Measurements from ENCODE around the gene KLHDC8A.

DNA sequence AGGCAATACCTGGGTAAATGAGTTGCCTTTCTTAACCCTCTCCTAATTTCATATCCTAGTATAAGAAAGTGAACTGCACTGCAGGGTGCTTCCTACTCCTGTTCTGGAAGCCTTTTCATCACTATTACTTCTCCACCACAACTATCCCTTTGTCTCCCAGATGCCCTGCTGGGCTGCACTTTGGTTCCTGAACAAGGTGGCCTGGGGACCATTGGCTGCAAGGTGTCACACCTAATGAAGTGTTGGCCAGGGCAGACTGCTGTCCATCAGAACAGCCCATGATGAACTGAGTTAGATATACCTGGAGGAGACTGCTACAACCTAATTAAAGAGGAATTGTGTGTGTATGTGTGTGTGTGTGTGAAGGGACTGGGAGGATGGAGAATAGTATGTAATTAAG lies 1.9 kb upstream of the KLHDC8A start:
- TF ChIP-seq, protein P1, sequence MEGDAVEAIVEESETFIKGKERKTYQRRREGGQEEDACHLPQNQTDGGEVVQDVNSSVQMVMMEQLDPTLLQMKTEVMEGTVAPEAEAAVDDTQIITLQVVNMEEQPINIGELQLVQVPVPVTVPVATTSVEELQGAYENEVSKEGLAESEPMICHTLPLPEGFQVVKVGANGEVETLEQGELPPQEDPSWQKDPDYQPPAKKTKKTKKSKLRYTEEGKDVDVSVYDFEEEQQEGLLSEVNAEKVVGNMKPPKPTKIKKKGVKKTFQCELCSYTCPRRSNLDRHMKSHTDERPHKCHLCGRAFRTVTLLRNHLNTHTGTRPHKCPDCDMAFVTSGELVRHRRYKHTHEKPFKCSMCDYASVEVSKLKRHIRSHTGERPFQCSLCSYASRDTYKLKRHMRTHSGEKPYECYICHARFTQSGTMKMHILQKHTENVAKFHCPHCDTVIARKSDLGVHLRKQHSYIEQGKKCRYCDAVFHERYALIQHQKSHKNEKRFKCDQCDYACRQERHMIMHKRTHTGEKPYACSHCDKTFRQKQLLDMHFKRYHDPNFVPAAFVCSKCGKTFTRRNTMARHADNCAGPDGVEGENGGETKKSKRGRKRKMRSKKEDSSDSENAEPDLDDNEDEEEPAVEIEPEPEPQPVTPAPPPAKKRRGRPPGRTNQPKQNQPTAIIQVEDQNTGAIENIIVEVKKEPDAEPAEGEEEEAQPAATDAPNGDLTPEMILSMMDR (IDR thresholded peaks at IDR 0.05) = no peak
- TF ChIP-seq POLR2A (IDR thresholded peaks at IDR 0.05) = no peak
